Fibroblast of lung (primary cell): ENCODE results near the gene PSMC2.

Experiments
- CTCF ChIP-seq, 2 donors: IDR thresholded peaks in 1 of 2; conservative IDR thresholded peaks in 1 of 2; 1 replicate in 1 of 2; 2 replicates in 1 of 2; pipeline ENCODE4 v1.5.1; 2011 to 2012; ENCODE audit warnings: low read length in 2 of 2, control low read depth in 1 of 2, inconsistent platforms in 1 of 2, low read depth in 1 of 2, mild to moderate bottlenecking in 1 of 2
- EZH2 ChIP-seq: IDR thresholded peaks from 2 replicates; pipeline ENCODE4 v1.5.1; 2012; ENCODE audit warnings: low read length, control low read depth, mild to moderate bottlenecking; ENCODE audit errors: missing control alignments

GRCh38 chr7:103336761-103337160, 10.7 kb upstream of the PSMC2 start:
- TF ChIP-seq CTCF (conservative IDR thresholded peaks at IDR 0.05 in 1 of 2, IDR thresholded peaks at IDR 0.05 in 1 of 2; ENCODE audit: low read depth in 1 of 2, low read length in 2 of 2) (no peak), EZH2 (no peak)
